Activated naive CD4-positive, alpha-beta T cell treated with anti-CD3 and anti-CD28 coated beads, Interleukin-2, amount 10 ng/mL, durations not matched to agents 7 days and 5 days (primary cell): ENCODE data around the gene HHIPL1.

Experiments
- CTCF ChIA-PET: fragments of 350-600 bp; sonication (Branson Sonifier 250); formaldehyde crosslinking; loops from one replicate; lab custom pipeline; 2021; ENCODE audit warnings: antibody characterized with exemption; lab: Charles Lee
- DNase-seq: peaks from one replicate; pipeline ENCODE4 v3.0.0-alpha.2; 2020
- H3K27ac Mint-ChIP-seq: one replicate; pipeline ENCODE4 v1.8.0; 2021; ENCODE audit warnings: mild to moderate bottlenecking, moderate library complexity, mixed read lengths
- H3K27me3 Mint-ChIP-seq: one replicate; pipeline ENCODE4 v1.8.0; 2021; ENCODE audit warnings: mild to moderate bottlenecking, mixed read lengths
- H3K36me3 Mint-ChIP-seq: one replicate; pipeline ENCODE4 v1.8.0; 2021; ENCODE audit warnings: mixed read lengths
- H3K4me1 Mint-ChIP-seq: one replicate; pipeline ENCODE4 v1.8.0; 2021; ENCODE audit warnings: mixed read lengths
- H3K4me3 Mint-ChIP-seq: one replicate; pipeline ENCODE4 v1.8.0; 2021; ENCODE audit warnings: mild to moderate bottlenecking, moderate library complexity, mixed read lengths
- H3K9me3 Mint-ChIP-seq: one replicate; pipeline ENCODE4 v1.8.0; 2021; ENCODE audit warnings: mixed read lengths

Gene HHIPL1

GRCh38 chr14:99699085-99699760 lies 54.3 kb downstream of the HHIPL1 start:
- no peaks in the 10 kb centered on the region for H3K36me3 Mint-ChIP-seq
- H3K9me3 Mint-ChIP-seq, result peaks cover 15% of the 10 kb centered on the region
- CTCF ChIA-PET, result interaction anchor here (2.8 kb wide), 1 partner anchor 12 kb away, joined by 11 read pairs; no protein-coding TSS in a partner anchor

GRCh38 chr14:99699861-99700260 lies 54.9 kb downstream of the HHIPL1 start:
- Mint-ChIP-seq H3K4me3 (no peak overlapping the region), H3K27ac (no peak overlapping the region), H3K4me1 (peaks cover 12% of the 10 kb centered on the region), H3K36me3 (no peaks in the 10 kb centered on the region), H3K9me3 (peaks cover 20% of the 10 kb centered on the region), H3K27me3 (peaks cover 22% of the 10 kb centered on the region)
- no peak for DNase-seq
- CTCF ChIA-PET, result no interaction called here

More at GRCh38 chr14:99699085-99699760, 54.3 kb downstream of the HHIPL1 start:
- Mint-ChIP-seq H3K27ac (peak overlapping the region; percentile 24), H3K4me1 (peaks cover 12% of the 10 kb centered on the region), H3K27me3 (peaks cover 26% of the 10 kb centered on the region), H3K4me3 (no peak overlapping the region)
- DNase-seq, result no peak

- peaks cover 20% of the 10 kb centered on the region for H3K9me3 Mint-ChIP-seq
- H3K27me3 Mint-ChIP-seq, result peaks cover 25% of the 10 kb centered on the region
- no peak for DNase-seq
- CTCF ChIA-PET, result interaction anchor here (1.2 to 1.5 kb wide), 2 partner anchors 12 to 185 kb away, joined by 4 to 7 read pairs; no protein-coding TSS in a partner anchor
- no peaks in the 10 kb centered on the region for H3K36me3 Mint-ChIP-seq
- no peak overlapping the region for H3K27ac Mint-ChIP-seq
- no peak overlapping the region for H3K4me3 Mint-ChIP-seq
- peaks cover 12% of the 10 kb centered on the region for H3K4me1 Mint-ChIP-seq
These were observed 55.5 kb downstream of the HHIPL1 start for GRCh38 chr14:99700379-99700778.

- no peak for DNase-seq
- Mint-ChIP-seq H3K36me3 (no peaks in the 10 kb centered on the region), H3K4me3 (no peak overlapping the region), H3K27ac (no peak overlapping the region), H3K4me1 (peaks cover 12% of the 10 kb centered on the region), H3K9me3 (peaks cover 20% of the 10 kb centered on the region), H3K27me3 (peaks cover 25% of the 10 kb centered on the region)
- CTCF ChIA-PET, result interaction anchor here (0.6 to 1.5 kb wide), 3 partner anchors 12 to 198 kb away, joined by 3 to 7 read pairs (median 4); no protein-coding TSS in a partner anchor
These were observed 56.3 kb downstream of the HHIPL1 start for GRCh38 chr14:99701260-99701659.

- Mint-ChIP-seq H3K4me3 (no peak overlapping the region), H3K9me3 (peaks cover 20% of the 10 kb centered on the region), H3K36me3 (no peaks in the 10 kb centered on the region), H3K27ac (no peak overlapping the region), H3K27me3 (peaks cover 22% of the 10 kb centered on the region), H3K4me1 (peaks cover 12% of the 10 kb centered on the region)
- no peak for DNase-seq
- CTCF ChIA-PET, result no interaction called here
These were observed 57.2 kb downstream of the HHIPL1 start for GRCh38 chr14:99702115-99702514.

- Mint-ChIP-seq H3K9me3 (peaks cover 20% of the 10 kb centered on the region), H3K4me1 (peaks cover 11% of the 10 kb centered on the region), H3K36me3 (no peaks in the 10 kb centered on the region), H3K4me3 (no peak overlapping the region), H3K27me3 (peaks cover 17% of the 10 kb centered on the region), H3K27ac (no peak overlapping the region)
- CTCF ChIA-PET, result no interaction called here
- no peak for DNase-seq
These were observed 58.5 kb downstream of the HHIPL1 start for GRCh38 chr14:99703381-99703780.

- peaks cover 17% of the 10 kb centered on the region for H3K27me3 Mint-ChIP-seq
- CTCF ChIA-PET, result no interaction called here
- no peak overlapping the region for H3K4me3 Mint-ChIP-seq
- no peak for DNase-seq
- H3K9me3 Mint-ChIP-seq, result peaks cover 20% of the 10 kb centered on the region
- no peak overlapping the region for H3K27ac Mint-ChIP-seq
- H3K36me3 Mint-ChIP-seq, result no peaks in the 10 kb centered on the region
- peaks cover 5% of the 10 kb centered on the region for H3K4me1 Mint-ChIP-seq
These were observed 59.1 kb downstream of the HHIPL1 start for GRCh38 chr14:99704037-99704436.

GRCh38 chr14:99706107-99706900 lies 61.4 kb downstream of the HHIPL1 start:
- Mint-ChIP-seq H3K27ac (no peak overlapping the region), H3K9me3 (peaks cover 20% of the 10 kb centered on the region), H3K4me3 (no peak overlapping the region), H3K4me1 (no peaks in the 10 kb centered on the region), H3K36me3 (no peaks in the 10 kb centered on the region), H3K27me3 (peaks cover 17% of the 10 kb centered on the region)
- no peak for DNase-seq
- CTCF ChIA-PET, result no interaction called here

- H3K36me3 Mint-ChIP-seq, result no peaks in the 10 kb centered on the region
- no peak overlapping the region for H3K4me3 Mint-ChIP-seq
- CTCF ChIA-PET, result no interaction called here
- DNase-seq, result no peak
- peaks cover 17% of the 10 kb centered on the region for H3K27me3 Mint-ChIP-seq
- H3K9me3 Mint-ChIP-seq, result peaks cover 18% of the 10 kb centered on the region
- no peak overlapping the region for H3K27ac Mint-ChIP-seq
- no peaks in the 10 kb centered on the region for H3K4me1 Mint-ChIP-seq
These were observed 62.5 kb downstream of the HHIPL1 start for GRCh38 chr14:99707420-99707819.

GRCh38 chr14:99707921-99708320 lies 63.0 kb downstream of the HHIPL1 start:
- CTCF ChIA-PET, result no interaction called here
- Mint-ChIP-seq H3K36me3 (no peaks in the 10 kb centered on the region), H3K4me3 (no peak overlapping the region), H3K27me3 (peaks cover 16% of the 10 kb centered on the region), H3K4me1 (no peaks in the 10 kb centered on the region), H3K9me3 (peaks cover 16% of the 10 kb centered on the region), H3K27ac (no peak overlapping the region)
- DNase-seq, result no peak

GRCh38 chr14:99708449-99708848 lies 63.5 kb downstream of the HHIPL1 start:
- no peak overlapping the region for H3K4me3 Mint-ChIP-seq
- no peaks in the 10 kb centered on the region for H3K36me3 Mint-ChIP-seq
- CTCF ChIA-PET, result no interaction called here
- H3K27me3 Mint-ChIP-seq, result peaks cover 11% of the 10 kb centered on the region
- H3K4me1 Mint-ChIP-seq, result no peaks in the 10 kb centered on the region
- no peak overlapping the region for H3K27ac Mint-ChIP-seq
- DNase-seq, result no peak
- peaks cover 10% of the 10 kb centered on the region for H3K9me3 Mint-ChIP-seq

- H3K27me3 Mint-ChIP-seq, result peaks cover 20% of the 10 kb centered on the region
- no peaks in the 10 kb centered on the region for H3K4me1 Mint-ChIP-seq
- no peaks in the 10 kb centered on the region for H3K9me3 Mint-ChIP-seq
- H3K4me3 Mint-ChIP-seq, result no peak overlapping the region
- no peak for DNase-seq
- no peak overlapping the region for H3K27ac Mint-ChIP-seq
- no peaks in the 10 kb centered on the region for H3K36me3 Mint-ChIP-seq
- CTCF ChIA-PET, result interaction anchor here (0.6 kb wide), 1 partner anchor 1987 kb away, joined by 3 read pairs; no protein-coding TSS in a partner anchor
These were observed 69.0 kb downstream of the HHIPL1 start for GRCh38 chr14:99713972-99714371.

- CTCF ChIA-PET, result interaction anchor here (1.0 to 1.3 kb wide), 2 partner anchors 169 to 232 kb away, joined by 3 read pairs; no protein-coding TSS in a partner anchor
- DNase-seq, result no peak
- H3K27me3 Mint-ChIP-seq, result peaks cover 20% of the 10 kb centered on the region
- no peak overlapping the region for H3K4me3 Mint-ChIP-seq
- no peak overlapping the region for H3K27ac Mint-ChIP-seq
- H3K4me1 Mint-ChIP-seq, result no peaks in the 10 kb centered on the region
- no peaks in the 10 kb centered on the region for H3K36me3 Mint-ChIP-seq
- H3K9me3 Mint-ChIP-seq, result no peaks in the 10 kb centered on the region
These were observed 70.5 kb downstream of the HHIPL1 start for GRCh38 chr14:99715266-99716000.
